ENCODE results near the gene TMEM63B.

DNA sequence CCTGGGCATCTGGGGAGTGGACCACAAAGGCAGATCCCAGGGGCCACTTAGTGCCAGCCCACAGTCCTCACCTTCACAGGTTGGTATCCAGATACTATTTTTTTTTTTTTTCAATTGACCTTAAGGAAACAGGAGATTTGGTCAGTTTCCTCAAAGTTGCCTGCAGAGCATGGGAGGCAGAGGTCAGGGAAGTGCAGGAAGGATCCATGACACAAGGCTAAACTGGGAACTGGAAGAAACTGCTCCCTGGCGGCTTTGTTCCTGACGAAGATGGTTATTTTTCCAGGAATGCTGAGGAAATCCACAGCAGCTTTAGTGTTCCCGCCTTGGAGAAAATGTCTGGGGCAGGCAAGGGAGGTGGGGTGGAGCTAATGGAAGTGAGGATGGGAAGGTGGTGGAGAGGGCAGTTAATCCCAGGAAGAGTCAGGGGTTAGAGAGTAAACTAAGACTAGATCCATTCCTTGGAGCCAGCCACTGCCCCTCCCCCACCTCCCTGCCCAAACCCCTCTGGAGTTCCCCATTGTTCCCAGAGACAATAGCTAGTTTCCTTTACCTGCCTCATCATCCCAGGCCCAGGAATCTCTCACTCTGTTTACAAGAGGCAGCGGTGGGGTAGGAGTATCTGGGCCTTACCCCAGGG, 75.1 kb downstream of the TMEM63B start:
- no peak for TF ChIP-seq POLR2AphosphoS5 (IDR thresholded peaks at IDR 0.05; ENCODE audit: borderline replicate concordance, low read depth, low read length)
- no peak for TF ChIP-seq EZH2 (IDR thresholded peaks at IDR 0.05)
- TF ChIP-seq FOXP2 (optimal IDR thresholded peaks at IDR 0.05; ENCODE audit: control extremely low read depth, extremely low read length, insufficient read depth) = no peak
